Measurements from ENCODE around the gene FRG2B.

DNA sequence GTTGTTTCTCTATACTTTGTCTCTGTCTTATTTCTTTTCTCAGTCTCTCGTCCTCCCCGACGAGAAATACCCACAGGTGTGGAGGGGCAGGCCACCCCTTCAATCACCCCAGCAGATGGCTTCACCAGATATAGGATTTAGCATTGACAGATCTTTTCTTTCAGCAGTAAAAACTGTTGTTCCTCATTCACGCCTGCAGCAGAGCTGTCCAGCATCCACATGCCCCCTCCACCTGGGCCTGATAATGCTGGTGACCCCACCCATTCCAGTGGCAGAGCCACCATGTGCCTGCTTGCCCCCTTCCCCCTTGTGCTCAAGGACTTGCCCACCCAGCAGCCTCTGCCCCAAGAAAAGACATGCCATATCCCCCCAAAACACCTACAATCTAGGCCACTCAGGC is 15.5 kb downstream of the FRG2B start:
- TF ChIP-seq CREB1 (IDR thresholded peaks at IDR 0.05; ENCODE audit: low read depth), result no peak
- TF ChIP-seq YY1 (IDR thresholded peaks at IDR 0.05; ENCODE audit: low read depth), result no peak
- TF ChIP-seq FOXM1 (IDR thresholded peaks at IDR 0.05; ENCODE audit: borderline replicate concordance, low read depth), result no peak
- TF ChIP-seq RAD21 (IDR thresholded peaks at IDR 0.05; ENCODE audit: low read depth), result no peak

Measured in Ishikawa (cell line).